Limb (tissue), 2 donors: ENCODE results near the gene SLPI.

Experiments used
- DNase-seq, 2 donors: peaks; one replicate each; pipeline ENCODE4 v3.0.0-alpha.2; 2016; ENCODE audit errors: extremely low spot score in 2 of 2

Gene SLPI

DNA sequence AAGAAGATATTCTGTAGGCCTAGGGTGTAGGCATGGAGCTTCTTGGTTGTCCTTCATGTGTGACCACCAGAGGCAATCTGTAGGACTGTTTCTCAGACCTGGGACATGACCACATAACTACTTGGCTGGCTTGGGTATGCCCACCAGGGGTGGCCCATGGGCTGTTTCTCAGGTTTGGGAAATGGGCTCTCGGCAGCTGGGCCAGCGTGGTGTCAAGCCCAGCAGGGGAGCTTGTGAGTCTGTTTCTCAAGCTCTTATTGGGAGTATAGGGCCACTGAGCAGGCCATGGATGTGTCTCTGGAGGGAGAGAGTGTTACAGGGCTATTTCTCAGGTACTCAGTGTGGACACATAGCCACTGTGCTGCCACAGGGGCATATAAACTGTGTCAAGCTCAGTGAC lies 35.7 kb downstream of the SLPI start:
- no peak for DNase-seq

DNA sequence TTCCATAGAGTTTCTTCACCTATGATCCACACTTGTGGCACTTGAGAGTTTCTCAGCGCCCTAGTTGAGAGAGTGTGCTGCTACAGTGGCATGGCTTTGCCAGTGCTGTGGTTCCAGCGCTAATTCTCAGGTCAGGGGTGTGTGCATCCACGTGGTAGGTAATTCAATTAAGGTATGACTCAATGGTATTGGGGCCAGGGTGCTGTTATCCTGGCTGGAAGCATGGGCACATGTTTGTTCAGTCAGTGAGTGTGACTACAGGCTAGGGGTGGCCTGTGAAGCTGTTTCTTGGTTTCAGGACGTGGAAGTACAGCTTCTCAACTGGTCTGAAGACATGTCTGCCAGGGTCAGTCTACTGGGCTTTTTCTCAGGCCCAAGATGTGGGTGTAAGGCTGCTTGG lies 36.2 kb downstream of the SLPI start:
- no peak for DNase-seq

DNA sequence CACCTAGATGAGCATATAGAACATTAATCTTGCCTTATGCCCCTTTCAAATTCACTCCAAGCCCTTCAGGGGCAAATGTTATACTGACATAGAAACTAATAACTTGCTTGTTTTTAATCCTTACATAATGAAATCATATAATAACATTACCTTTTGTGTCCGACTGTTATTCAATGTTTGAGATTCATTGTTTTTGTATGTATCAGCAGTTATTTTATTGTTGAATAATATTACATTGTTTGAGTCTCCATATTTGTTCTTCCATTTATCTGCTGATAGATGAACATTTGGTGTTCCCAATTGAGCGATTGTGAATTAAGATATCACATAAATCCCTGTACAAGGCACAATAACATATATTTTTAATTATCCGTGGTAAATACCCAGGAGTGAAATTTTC lies 41.5 kb downstream of the SLPI start:
- DNase-seq = no peak

DNA sequence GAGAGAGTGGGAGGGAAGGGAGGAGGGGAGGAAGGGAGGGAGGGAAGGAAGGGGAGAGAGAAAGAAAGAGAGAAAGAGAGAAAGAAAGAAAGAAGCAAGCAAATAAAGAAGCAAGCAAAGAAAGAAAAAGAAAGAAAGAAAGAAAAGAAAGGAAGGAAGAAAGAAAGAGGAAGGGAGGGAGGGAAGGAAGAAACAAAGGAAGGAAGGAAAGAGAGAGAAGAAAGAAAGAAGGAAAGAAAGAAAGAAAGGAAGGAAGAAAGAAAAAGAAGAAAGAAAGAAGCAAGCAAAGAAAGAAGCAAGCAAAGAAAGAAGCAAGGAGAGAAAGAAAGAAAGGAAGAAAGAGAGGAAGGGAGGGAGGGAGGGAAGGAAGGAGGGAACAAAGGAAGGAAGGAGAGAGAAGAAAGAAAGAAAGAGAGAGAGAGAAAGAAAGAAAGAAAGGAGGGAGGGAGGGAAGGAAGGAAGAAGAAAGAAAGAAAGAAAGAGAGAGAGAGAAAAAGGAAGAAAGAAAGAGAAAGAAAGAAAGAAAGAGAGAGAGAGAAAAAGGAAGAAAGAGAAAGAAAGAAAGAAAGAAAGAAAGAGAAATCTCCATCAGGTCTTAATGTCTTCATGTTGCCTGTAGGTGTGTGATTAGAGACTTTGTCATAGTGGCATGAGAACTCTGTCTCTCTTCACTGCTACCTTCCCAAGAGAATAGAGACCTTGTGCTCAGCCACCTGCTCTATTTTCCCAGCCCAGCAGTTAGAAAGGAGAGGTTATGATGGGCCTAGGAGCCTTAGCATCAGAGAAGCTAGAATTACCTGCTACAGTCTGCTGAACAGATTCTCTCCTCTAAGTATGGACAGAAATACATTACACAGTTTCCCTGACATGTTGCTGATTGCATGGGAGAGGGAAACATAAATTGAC lies 42.5 kb downstream of the SLPI start:
- DNase-seq = no peak

DNA sequence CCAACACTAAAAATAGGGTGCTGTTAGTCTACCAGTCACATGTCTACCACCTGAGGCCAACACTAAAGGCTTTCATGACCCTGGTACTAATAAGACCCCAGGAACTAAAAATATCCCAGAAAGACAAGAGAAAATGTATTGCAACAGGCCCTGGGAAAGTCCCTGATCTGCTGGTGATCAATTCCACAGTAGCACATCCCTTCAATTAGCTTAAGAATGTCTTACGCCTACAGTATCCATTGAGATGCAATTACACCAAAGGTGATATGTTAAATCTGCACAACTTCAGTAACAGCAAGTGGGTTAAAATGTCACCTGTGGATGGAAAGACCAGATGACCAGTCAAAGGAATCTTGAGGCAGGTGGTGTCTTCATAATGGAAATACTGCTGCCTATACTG lies 44.4 kb downstream of the SLPI start:
- DNase-seq = no peak

DNA sequence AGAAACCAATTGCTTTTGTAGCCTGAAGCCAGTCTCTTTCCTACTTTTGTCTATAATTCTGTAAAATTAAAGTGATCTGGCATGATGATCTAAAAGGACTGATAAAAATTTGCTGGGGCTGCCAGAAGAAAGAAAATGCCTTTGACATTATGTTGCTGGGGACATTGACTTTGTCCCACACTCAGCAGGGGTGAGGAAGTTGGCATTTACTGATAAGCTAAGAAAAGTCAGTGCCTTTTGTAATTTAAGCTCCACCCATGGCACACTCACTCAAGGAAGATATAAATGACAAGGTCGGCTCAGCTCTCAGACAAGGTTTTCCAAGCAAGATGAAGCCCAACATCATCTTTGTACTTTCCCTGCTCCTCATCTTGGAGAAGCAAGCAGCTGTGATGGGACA lies 47.6 kb downstream of the SLPI start, which contains the start of gene SEMG1:
SEMG1 (plus strand) TSS at position 309 of the 400 bp plus-strand sequence; CDS start at position 330, 21 bp downstream.
- no peak for DNase-seq
